GM12892 (cell line): ENCODE measurements around the gene ZPBP2.

Source experiments
- POLR2A ChIP-seq: IDR thresholded peaks from 2 replicates; pipeline ENCODE4 v1.6.1; 2011; ENCODE audit warnings: low read depth, low read length, control low read depth
- TAF1 ChIP-seq: IDR thresholded peaks from 2 replicates; pipeline ENCODE4 v1.6.1; 2011; ENCODE audit warnings: low read depth, mild to moderate bottlenecking, control low read depth, low read length, borderline replicate concordance

DNA sequence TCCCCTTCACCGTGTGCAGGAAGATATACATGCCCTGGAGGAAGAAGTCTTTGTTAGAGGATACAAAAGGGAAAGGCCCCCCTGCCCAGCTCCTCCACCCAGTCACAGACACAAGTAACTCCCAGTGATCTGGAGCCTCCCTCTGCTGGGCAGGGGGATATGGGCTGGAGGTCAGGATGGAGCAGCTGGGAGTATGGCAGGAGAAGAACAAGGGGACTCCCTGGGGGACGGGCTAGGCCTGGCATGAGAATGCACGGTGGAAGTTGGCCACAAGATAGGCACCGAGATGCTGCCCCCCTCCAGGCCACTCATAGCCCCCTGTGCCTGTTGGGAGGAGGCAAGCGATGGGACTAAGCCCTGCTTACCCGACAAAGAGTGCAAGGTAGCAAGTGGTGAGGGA is 55.2 kb downstream of the ZPBP2 start:
- TF ChIP-seq TAF1 (no peak), POLR2A (no peak)
